Upper lobe of left lung (tissue), 4 donors: ENCODE measurements around the gene TBX6.

Source experiments
- CTCF ChIP-seq, 6 experiments: fragments of 450-650 bp in 4 of 6; fragments of 200-600 bp in 2 of 6; sonication (generic) in 2 of 6; IDR thresholded peaks; one replicate each; pipeline ENCODE4 v1.5.1; 2016 to 2019; ENCODE audit warnings: antibody characterized with exemption in 6 of 6
- EP300 ChIP-seq, 4 donors: sonication (generic); formaldehyde crosslinking; IDR thresholded peaks; one replicate each; pipeline ENCODE4 v1.5.1; 2017; ENCODE audit warnings: antibody characterized with exemption in 4 of 4, control low read depth in 2 of 4
- POLR2A ChIP-seq, 4 donors: fragments of 450-650 bp; IDR thresholded peaks; one replicate each; pipeline ENCODE4 v1.5.1; 2016 to 2017; ENCODE audit warnings: antibody characterized with exemption in 4 of 4, mild to moderate bottlenecking in 2 of 4
- POLR2AphosphoS5 ChIP-seq, 2 donors: sonication (generic); formaldehyde crosslinking; IDR thresholded peaks; one replicate each; pipeline ENCODE4 v1.5.1; 2017; ENCODE audit warnings: antibody characterized with exemption in 2 of 2

GRCh38 chr16:30090610-30091331 is 953 bp downstream of the TBX6 start:
- TF ChIP-seq EP300 (IDR thresholded peaks at IDR 0.05) (no peak), CTCF (IDR thresholded peaks at IDR 0.05) (no peak), POLR2A (IDR thresholded peaks at IDR 0.05) (no peak), POLR2AphosphoS5 (IDR thresholded peaks at IDR 0.05) (no peak)
